K562 (cell line): ENCODE results near the gene PCDHGA4. TPM values are rescaled to one million over a fixed set of nuclear protein-coding genes. Genes with fewer than 3 reads are reported as not detected.
"Not testable (repeated sequence)": the region's sequence is repeated elsewhere in the genome, so short reads cannot be mapped to it uniquely, and the experiment has no call there.

ENCODE experiments used
- ATAC-seq: fragments of 200-7000 bp; cut with Tn5 transposase; 3 replicates; pipeline ENCODE4 v1.9.1; 2020; ENCODE audit warnings: moderate library complexity
- BruUV-seq: library from RNA; stranded (reverse); fragments of 400-500 nt; replicated peaks from 2 replicates; lab custom pipeline; 2021; lab: Mats Ljungman, UMichigan
- CTCF ChIA-PET: fragments of 300-600 bp; formaldehyde crosslinking; extraction: SDS; loops from one replicate; lab custom pipeline; 2021; ENCODE audit warnings: low intra/inter-chr PET ratio; lab: Yijun Ruan, JAX
- POLR2A ChIA-PET: fragments of 300-600, 350-650 bp; sonication (Branson Sonifier 250); formaldehyde crosslinking; extraction: SDS; loops from one replicate; lab custom pipeline; 2021; ENCODE audit warnings: antibody characterized with exemption, inconsistent platforms; lab: Yijun Ruan, JAX
- DNase-seq, 4 experiments: peaks; one replicate each; pipeline versions ENCODE4 v3.0.0 to v3.0.0-alpha.2; 2011 to 2018; ENCODE audit warnings: low spot score in 3 of 4, mixed read lengths in 3 of 4; ENCODE audit errors: extremely low read depth in 1 of 4
- FAIRE-seq: peaks from 2 replicates; lab custom pipeline; 2011; peaks lifted over from hg19 to GRCh38; lab: Jason Lieb, UNC
- H2AFZ ChIP-seq: 2 replicates; pipeline ENCODE4 v1.6.0; 2011; ENCODE audit warnings: low read depth, low read length, control low read depth, inconsistent platforms
- H3K27ac ChIP-seq: fragments of 200-600 bp; 3 replicates; pipeline ENCODE4 v1.8.0; 2011; ENCODE audit warnings: low read depth, mild to moderate bottlenecking, control low read depth, inconsistent platforms, low read length, moderate library complexity, mixed read lengths; ENCODE audit errors: extremely low read depth
- H3K27me3 ChIP-seq, 2 experiments: fragments of 300-600 bp in 1 of 2; 2 replicates in 1 of 2; 3 replicates in 1 of 2; pipeline versions ENCODE4 v1.6.0 to v1.8.0; 2011; ENCODE audit warnings: inconsistent platforms in 2 of 2, low read length in 2 of 2, mild to moderate bottlenecking in 1 of 2, mixed read lengths in 1 of 2, moderate library complexity in 1 of 2; ENCODE audit not compliant: control insufficient read depth in 2 of 2, insufficient read depth in 2 of 2
- H3K36me3 ChIP-seq: fragments of 300-600 bp; 3 replicates; pipeline ENCODE4 v1.8.0; 2011; ENCODE audit warnings: mild to moderate bottlenecking, low read length, inconsistent platforms; ENCODE audit not compliant: control insufficient read depth, insufficient read depth
- H3K4me1 ChIP-seq, 2 experiments: fragments of 200-600 bp in 1 of 2; replicated peaks in 1 of 2; 2 replicates in 1 of 2; 3 replicates in 1 of 2; pipeline versions ENCODE4 v1.5.1 to v1.8.0; 2011; ENCODE audit warnings: inconsistent platforms in 2 of 2, low read length in 2 of 2, mild to moderate bottlenecking in 1 of 2, mixed read lengths in 1 of 2, moderate library complexity in 1 of 2; ENCODE audit not compliant: control insufficient read depth in 2 of 2, insufficient read depth in 2 of 2
- H3K4me2 ChIP-seq: 2 replicates; pipeline ENCODE4 v1.6.1; 2011; ENCODE audit warnings: low read length, control low read depth, inconsistent platforms, mixed read lengths; ENCODE audit not compliant: insufficient read depth
- H3K4me3 ChIP-seq: fragments of 200-600 bp; sonication (generic), shearing (Covaris generic); 2 replicates; pipeline ENCODE4 v1.5.1; 2016; ENCODE audit warnings: control low read depth, inconsistent platforms
- H3K79me2 ChIP-seq: fragments of 200-600 bp; 3 replicates; pipeline ENCODE4 v1.8.0; 2011; ENCODE audit warnings: low read length, inconsistent platforms; ENCODE audit not compliant: control insufficient read depth, insufficient read depth
- H3K9ac ChIP-seq, 2 experiments: 2 replicates each; pipeline versions ENCODE4 v1.6.0 to v1.6.1; 2011; ENCODE audit warnings: low read depth in 2 of 2, low read length in 2 of 2, control low read depth in 1 of 2, inconsistent platforms in 1 of 2, mild to moderate bottlenecking in 1 of 2, mixed read lengths in 1 of 2; ENCODE audit not compliant: insufficient read depth in 1 of 2
- H3K9me1 ChIP-seq: one replicate; pipeline ENCODE4 v1.6.0; 2011; ENCODE audit warnings: inconsistent platforms, mild to moderate bottlenecking, low read length, moderate library complexity; ENCODE audit not compliant: control insufficient read depth, insufficient read depth
- H3K9me3 ChIP-seq: replicated peaks from 2 replicates; pipeline ENCODE4 v1.5.1; 2011; ENCODE audit warnings: low read depth, low read length, inconsistent platforms; ENCODE audit not compliant: control insufficient read depth, insufficient read depth
- H4K20me1 ChIP-seq: replicated peaks from 2 replicates; pipeline ENCODE4 v1.6.1; 2011; ENCODE audit warnings: low read length, inconsistent platforms, mixed read lengths; ENCODE audit not compliant: control insufficient read depth, insufficient read depth
- FOSL1 ChIP-seq: fragments of 200-800 bp; sonication (Bioruptor generic); conservative IDR thresholded peaks from 2 replicates; pipeline ENCODE4 v1.6.1; 2016; ENCODE audit warnings: missing genetic modification characterization, missing compliant biosample characterization
- FOXA3 ChIP-seq, 2 experiments: fragments of 450-650 bp in 1 of 2; sonication (generic) in 1 of 2; formaldehyde crosslinking; IDR thresholded peaks in 1 of 2; conservative IDR thresholded peaks in 1 of 2; 2 replicates each; pipeline versions ENCODE4 v1.4.0 to v1.8.0; 2020 to 2022; ENCODE audit warnings: mild to moderate bottlenecking in 2 of 2, missing genetic modification reagents in 1 of 2
- LEF1 ChIP-seq: fragments of 450-650 bp; IDR thresholded peaks from 2 replicates; pipeline ENCODE4 v1.6.1; 2016; ENCODE audit warnings: mild to moderate bottlenecking
- MLLT1 ChIP-seq, 2 experiments: fragments of 450-650 bp; IDR thresholded peaks; 2 replicates each; pipeline ENCODE4 v1.6.1; 2016
- NR3C1 ChIP-seq: sonication (generic); formaldehyde crosslinking; IDR thresholded peaks from 2 replicates; pipeline ENCODE4 v1.8.1; 2022; ENCODE audit warnings: missing genetic modification reagents
- RB1 ChIP-seq: fragments of 450-650 bp; IDR thresholded peaks from 2 replicates; pipeline ENCODE4 v1.6.1; 2017; ENCODE audit warnings: low read depth, mild to moderate bottlenecking
- THRA ChIP-seq: fragments of 450-650 bp; IDR thresholded peaks from 2 replicates; pipeline ENCODE4 v1.6.1; 2017; ENCODE audit warnings: mild to moderate bottlenecking, moderate library complexity
- ZNF584 ChIP-seq: fragments of 200-800 bp; sonication (Bioruptor generic); IDR thresholded peaks from 2 replicates; pipeline ENCODE4 v1.6.1; 2016; ENCODE audit warnings: low read depth, mild to moderate bottlenecking, missing genetic modification characterization, missing compliant biosample characterization
- whole genome bisulfite sequencing: fragments of 100-300 bp; shearing (Covaris generic); methylation state at CpG from one replicate; pipeline ENCODE4 v1.1.6; 2016; ENCODE audit warnings: low coverage, mixed read lengths; ENCODE audit not compliant: insufficient coverage; ENCODE audit errors: missing lambda C conversion rate; 5-methylcytosine and 5-hydroxymethylcytosine counted together
- in situ Hi-C: fragments of 300-500 bp; cut with MboI; formaldehyde crosslinking; loops from 4 replicates; pipeline ENCODE4 v1.15.0; 2018; ENCODE audit warnings: inconsistent platforms, mixed read lengths
- intact Hi-C: fragments of 100-400 bp; cut with micrococcal nuclease; formaldehyde crosslinking; loops from 2 replicates; pipeline ENCODE4 v1.14.2; 2022
- polyA plus RNA-seq, 8 experiments: library from polyadenylated mRNA; depleted of rRNA in 4 of 8; stranded (reverse) in 5 of 8; unstranded in 3 of 8; fragments of >200 nt; fragmentation: Nextera tagmentation in 2 of 8; fragmentation: Illumina TruSeq in 1 of 8; extraction: Ambion mirVana in 2 of 8; extraction: Trizol in 1 of 8; gene quantifications; 2 replicates each; pipeline versions ENCODE4 v1.2.1 to v1.2.3, GENCODE V29; 2011 to 2014; ENCODE audit warnings: inconsistent platforms in 1 of 8, missing spikeins in 1 of 8
- total RNA-seq, 7 experiments: library from RNA; depleted of rRNA in 6 of 7; stranded (reverse); fragments of >200 nt in 6 of 7; fragmentation: Illumina TruSeq in 2 of 7; extraction: Trizol in 2 of 7; gene quantifications; 2 replicates each; pipeline versions ENCODE4 v1.2.1 to v1.2.3, GENCODE V29; 2011 to 2021; ENCODE audit warnings: low replicate concordance in 1 of 7

The PCDHGA4 gene
- total and polyA plus RNA-seq, 9 of the 15 experiments (the other 6 are each of a cell fraction or from before 2014, with no cell fraction given): 0.12 to 0.40 (median 0.36) TPM; not detected in 2

GRCh38 chr5:141345327-141345726 is 9.5 kb upstream of the PCDHGA4 start (continued):
- TF ChIP-seq MLLT1 (IDR thresholded peaks at IDR 0.05) (no peak), LEF1 (no peak), FOXA3 (CRISPR knock-in tag; conservative IDR thresholded peaks at IDR 0.05 in 1 of 2, IDR thresholded peaks at IDR 0.05 in 1 of 2) (no peak), RB1 (no peak), FOSL1 (tag) (no peak), ZNF584 (no peak), NR3C1 (CRISPR knock-in tag) (no peak), THRA (no peak)
- TF ChIP-seq, all 486 proteins: peak for 0

- H3K4me3 ChIP-seq, H3K79me2 ChIP-seq, intact Hi-C loops, H3K36me3 ChIP-seq, DNase-seq, H3K9me3 ChIP-seq, ATAC-seq, H3K4me2 ChIP-seq, CTCF ChIA-PET, BruUV-seq, H2AFZ ChIP-seq, H3K4me1 ChIP-seq, H3K9me1 ChIP-seq, in situ Hi-C loops, POLR2A ChIA-PET, H3K9ac ChIP-seq, H4K20me1 ChIP-seq, H3K27ac ChIP-seq, H3K27me3 ChIP-seq, FAIRE-seq: not testable (repeated sequence)
- 19% methylated on average over 3 of the region's 35 CpGs for WGBS
Observed at GRCh38 chr5:141346017-141346416, 8.8 kb upstream of the PCDHGA4 start.
